WTC11 (cell line): ENCODE results near the gene CBFA2T3.
"Not testable (repeated sequence)": the region's sequence is repeated elsewhere in the genome, so short reads cannot be mapped to it uniquely, and the experiment has no call there.

Source experiments
- FOXP4 ChIP-seq: sonication (generic); formaldehyde crosslinking; IDR thresholded peaks from 2 replicates; pipeline ENCODE4 v1.8.0; 2022; ENCODE audit warnings: mild to moderate bottlenecking, missing genetic modification reagents
- IRF2 ChIP-seq: sonication (generic); formaldehyde crosslinking; IDR thresholded peaks from 2 replicates; pipeline ENCODE4 v1.8.0; 2022; ENCODE audit warnings: low read depth, missing genetic modification reagents, borderline replicate concordance
- MAX ChIP-seq: sonication (generic); formaldehyde crosslinking; IDR thresholded peaks from 2 replicates; pipeline ENCODE4 v1.8.0; 2022; ENCODE audit warnings: mild to moderate bottlenecking, missing genetic modification reagents
- TEAD4 ChIP-seq: sonication (generic); formaldehyde crosslinking; IDR thresholded peaks from 2 replicates; pipeline ENCODE4 v1.8.0; 2022; ENCODE audit warnings: mild to moderate bottlenecking, missing genetic modification reagents
- USF1 ChIP-seq: sonication (generic); formaldehyde crosslinking; IDR thresholded peaks from 2 replicates; pipeline ENCODE4 v1.8.0; 2022; ENCODE audit warnings: mild to moderate bottlenecking, missing genetic modification reagents
- USF2 ChIP-seq: sonication (generic); formaldehyde crosslinking; IDR thresholded peaks from 2 replicates; pipeline ENCODE4 v1.8.1; 2023; ENCODE audit warnings: mild to moderate bottlenecking, missing genetic modification reagents, moderate library complexity
- ZNF263 ChIP-seq: sonication (generic); formaldehyde crosslinking; IDR thresholded peaks from 2 replicates; pipeline ENCODE4 v1.8.1; 2022; ENCODE audit warnings: low read depth, mild to moderate bottlenecking, moderate library complexity, missing genetic modification reagents
- TF ChIP-seq, protein P1 (sequence below): fragments of 200-600 bp; IDR thresholded peaks from 2 replicates; pipeline ENCODE4 v1.8.0; 2022; ENCODE audit warnings: antibody characterized with exemption

GRCh38 chr16:88918896-88919295, 58.1 kb downstream of the CBFA2T3 start:
- TF ChIP-seq, protein P1, sequence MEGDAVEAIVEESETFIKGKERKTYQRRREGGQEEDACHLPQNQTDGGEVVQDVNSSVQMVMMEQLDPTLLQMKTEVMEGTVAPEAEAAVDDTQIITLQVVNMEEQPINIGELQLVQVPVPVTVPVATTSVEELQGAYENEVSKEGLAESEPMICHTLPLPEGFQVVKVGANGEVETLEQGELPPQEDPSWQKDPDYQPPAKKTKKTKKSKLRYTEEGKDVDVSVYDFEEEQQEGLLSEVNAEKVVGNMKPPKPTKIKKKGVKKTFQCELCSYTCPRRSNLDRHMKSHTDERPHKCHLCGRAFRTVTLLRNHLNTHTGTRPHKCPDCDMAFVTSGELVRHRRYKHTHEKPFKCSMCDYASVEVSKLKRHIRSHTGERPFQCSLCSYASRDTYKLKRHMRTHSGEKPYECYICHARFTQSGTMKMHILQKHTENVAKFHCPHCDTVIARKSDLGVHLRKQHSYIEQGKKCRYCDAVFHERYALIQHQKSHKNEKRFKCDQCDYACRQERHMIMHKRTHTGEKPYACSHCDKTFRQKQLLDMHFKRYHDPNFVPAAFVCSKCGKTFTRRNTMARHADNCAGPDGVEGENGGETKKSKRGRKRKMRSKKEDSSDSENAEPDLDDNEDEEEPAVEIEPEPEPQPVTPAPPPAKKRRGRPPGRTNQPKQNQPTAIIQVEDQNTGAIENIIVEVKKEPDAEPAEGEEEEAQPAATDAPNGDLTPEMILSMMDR = not testable (repeated sequence)
- not testable (repeated sequence) for TF ChIP-seq USF2, USF1, FOXP4, MAX, TEAD4, IRF2, ZNF263 (CRISPR knock-in tag)
